OCI-M1 (cell line): ENCODE results near the gene KRTAP9-9.
"Not testable (repeated sequence)": the region's sequence is repeated elsewhere in the genome, so short reads cannot be mapped to it uniquely, and the experiment has no call there.

Experiments
- DNase-seq: peaks from one replicate; lab custom pipeline; 2025; lab: John Stamatoyannopoulos, UW

Gene KRTAP9-9

DNA sequence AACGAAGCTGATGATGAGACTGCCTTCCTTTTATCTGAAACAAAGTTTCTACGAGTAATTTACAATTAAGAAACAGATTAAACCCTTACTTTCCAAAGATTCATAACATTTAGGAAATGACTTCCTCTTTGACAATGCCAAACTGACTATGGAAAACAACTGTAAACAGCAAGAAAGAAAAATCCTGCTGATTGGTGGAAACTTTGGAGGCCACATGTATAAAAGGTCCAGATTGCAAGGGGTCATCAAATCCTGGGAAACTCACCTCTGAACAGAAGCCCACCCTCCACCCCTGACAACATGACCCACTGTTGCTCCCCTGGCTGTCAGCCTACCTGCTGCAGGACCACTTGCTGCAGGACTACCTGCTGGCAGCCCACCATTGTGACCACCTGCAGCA is 9.9 kb downstream of the KRTAP9-9 start, which contains the start of gene KRTAP9-6:
Gene KRTAP9-6 (plus strand): TSS at position 301 of the 400 bp plus-strand sequence. CDS start 0 bp downstream, at position 301.
- no peak for DNase-seq

DNA sequence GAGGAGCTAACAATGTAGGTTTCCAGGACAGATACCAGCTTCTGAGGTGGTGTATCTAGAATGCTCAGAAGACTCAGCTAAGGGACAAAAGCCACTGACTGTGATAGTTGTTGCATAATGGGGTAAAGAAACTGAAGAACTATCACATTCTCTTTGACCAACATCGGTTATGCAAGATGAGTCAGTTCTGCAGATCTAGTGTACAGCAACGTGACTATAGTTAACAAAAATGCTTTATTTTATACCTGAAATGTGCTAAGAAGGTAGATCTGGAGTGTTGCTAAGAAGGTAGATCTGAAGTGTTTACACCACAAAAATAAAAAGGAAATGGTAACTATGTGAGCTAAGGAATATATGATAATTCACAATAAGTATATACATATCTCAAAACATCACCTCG is 12.5 kb downstream of the KRTAP9-9 start:
- DNase-seq: no peak

- not testable (repeated sequence) for DNase-seq
Observed at GRCh38 chr17:41271323-41271722, 16.1 kb downstream of the KRTAP9-9 start.

DNA sequence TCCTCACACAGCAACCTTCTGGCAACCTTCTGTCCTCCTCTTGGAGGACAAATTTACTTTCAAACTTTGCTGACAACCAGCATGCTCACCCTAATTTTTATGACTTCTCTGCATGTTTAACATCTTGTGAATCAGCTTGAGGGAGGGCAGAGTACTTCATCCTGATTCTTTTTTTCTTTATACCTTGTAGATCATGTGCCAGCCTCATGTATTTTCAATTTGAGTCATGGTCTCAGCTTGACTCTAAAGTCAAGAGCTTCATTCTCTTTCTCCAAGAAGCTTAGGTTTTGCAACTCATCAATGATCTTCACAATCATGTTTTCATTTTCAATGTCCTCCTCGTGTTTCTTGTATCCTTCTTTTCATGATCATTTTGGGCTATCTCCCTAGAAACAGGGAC is 16.7 kb downstream of the KRTAP9-9 start:
- no peak for DNase-seq

DNA sequence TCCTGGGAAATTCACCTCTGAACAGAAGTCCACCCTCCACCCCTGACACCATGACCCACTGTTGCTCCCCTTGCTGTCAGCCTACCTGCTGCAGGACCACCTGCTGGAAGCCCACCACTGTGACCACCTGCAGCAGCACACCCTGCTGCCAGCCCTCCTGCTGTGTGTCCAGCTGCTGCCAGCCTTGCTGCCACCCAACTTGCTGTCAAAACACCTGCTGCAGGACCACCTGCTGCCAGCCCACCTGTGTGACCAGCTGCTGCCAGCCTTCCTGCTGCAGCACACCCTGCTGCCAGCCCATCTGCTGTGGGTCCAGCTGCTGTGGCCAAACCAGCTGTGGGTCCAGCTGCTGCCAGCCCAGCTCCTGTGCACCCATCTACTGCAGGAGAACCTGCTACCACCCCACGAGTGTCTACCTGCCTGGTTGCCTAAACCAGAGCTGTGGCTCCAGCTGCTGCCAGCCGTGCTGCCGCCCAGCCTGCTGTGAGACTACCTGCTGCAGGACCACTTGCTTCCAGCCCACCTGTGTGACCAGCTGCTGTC is 20.5 kb downstream of the KRTAP9-9 start, which contains the start of gene KRTAP9-7:
Gene KRTAP9-7 (plus strand): TSS at position 51 of the 543 bp plus-strand sequence. CDS start 0 bp downstream, at position 51.
- not testable (repeated sequence) for DNase-seq

DNA sequence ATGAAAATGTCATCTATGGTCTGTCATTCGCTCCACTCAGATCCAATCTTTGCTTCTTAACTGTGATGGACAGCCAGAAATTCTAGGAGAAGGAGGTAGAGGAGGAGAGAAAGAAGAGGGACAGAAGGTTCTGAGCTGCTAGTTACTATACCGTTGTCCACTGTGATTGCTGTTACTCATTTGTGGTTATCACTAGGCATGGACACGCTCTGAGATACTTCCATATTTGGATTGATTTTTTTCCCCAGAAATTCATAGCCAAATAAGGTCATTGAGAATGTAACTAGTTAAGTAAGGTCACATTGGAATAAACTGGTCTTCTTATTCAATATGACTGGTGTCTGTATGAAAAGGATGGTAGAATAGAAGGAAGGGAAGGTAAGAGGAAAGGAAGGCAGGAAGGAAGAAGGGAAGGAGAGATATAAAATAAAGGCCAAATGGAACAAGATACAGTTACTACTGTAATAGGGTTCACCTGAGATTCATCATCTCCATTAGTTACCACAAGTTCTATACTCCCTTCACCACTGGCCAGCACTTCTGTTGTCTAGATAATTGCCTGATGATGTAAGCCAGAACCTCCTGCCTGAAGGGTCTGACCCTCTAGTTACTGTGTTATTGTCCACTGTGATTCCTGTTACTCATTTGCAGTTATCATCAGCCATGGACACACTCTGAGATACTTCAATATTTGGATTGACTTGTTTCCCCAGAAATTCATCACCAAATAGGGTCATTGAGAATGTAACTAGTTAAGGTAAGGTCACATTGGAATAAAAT is 23.2 kb downstream of the KRTAP9-9 start:
- no peak for DNase-seq

DNA sequence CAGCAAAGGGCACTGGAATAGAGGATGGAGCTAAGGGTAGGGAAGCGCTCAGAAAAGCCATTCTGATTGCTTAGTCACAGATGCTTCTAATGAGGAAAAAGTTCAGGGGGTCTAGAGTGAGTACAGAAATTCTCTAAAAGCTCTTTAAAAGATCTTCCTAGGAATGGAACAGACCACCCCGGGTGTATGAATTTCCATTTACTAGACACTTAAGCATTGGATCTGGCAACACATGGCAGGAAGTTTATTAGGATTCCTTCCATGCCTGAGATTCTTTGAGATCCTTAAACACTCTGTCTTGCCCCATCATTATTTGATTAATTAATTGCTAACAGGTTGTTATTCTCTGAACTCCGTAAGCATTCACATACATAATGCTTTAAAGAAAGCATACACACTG is 28.9 kb downstream of the KRTAP9-9 start:
- no peak for DNase-seq

DNA sequence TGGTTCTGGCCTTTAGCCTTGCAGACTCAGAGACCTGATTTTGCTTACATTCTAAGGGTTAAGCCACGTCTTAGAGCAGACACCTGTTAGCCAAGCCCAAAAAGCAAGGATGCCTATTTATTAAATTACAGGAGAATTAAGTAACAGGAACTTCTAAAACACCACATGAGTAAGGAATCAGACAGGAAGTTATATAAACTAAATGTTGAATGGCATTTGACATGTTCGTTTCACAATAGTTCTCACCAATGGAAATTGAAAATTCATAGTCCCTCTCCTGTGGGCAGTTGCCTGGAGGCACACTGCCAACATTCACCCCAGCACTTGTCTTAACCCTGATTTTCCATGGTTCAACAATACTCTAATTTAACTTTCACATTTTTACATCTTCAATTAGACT is 29.4 kb downstream of the KRTAP9-9 start:
- DNase-seq: no peak

- no peak for DNase-seq
Observed at GRCh38 chr17:41287050-41287449, 31.9 kb downstream of the KRTAP9-9 start.

DNA sequence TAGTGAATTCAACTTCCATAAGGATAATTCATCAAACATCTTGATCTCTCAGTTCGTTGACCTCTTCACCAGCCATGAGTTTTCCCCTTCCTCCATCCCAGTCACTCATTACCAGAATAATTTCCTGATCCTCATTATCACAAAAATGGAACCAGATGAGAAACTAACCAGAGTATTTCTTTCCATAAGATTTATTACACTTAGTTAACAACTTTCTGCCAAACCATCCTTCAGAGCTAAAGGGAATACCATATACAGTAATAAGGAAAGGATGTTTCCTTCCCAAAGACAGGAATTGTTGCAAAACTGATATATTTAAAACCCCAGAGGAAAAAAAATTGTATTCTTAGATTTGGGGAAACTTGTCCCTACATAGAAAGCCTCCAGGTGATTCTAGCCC is 38.8 kb downstream of the KRTAP9-9 start:
- no peak for DNase-seq

DNA sequence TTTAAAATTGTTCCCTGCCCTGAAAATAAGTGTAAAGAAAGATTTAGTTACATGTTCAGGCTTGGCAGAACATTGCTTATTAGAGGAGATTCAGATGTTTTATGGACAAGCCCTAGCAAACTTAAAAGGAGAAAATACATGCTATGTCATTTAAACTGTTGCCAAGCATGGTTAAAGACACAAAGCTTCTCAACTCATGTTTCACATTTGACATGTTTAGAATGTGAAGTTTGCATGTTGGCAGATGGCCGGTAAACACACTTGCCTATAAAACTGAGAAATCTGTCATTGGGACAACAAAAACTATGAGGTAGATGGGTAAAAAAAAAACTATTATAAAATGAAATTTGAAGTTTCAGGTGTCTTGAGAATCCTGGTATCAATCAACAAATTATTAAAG is 41.7 kb downstream of the KRTAP9-9 start:
- no peak for DNase-seq

GRCh38 chr17:41298458-41299135 is 43.4 kb downstream of the KRTAP9-9 start:
- no peak for DNase-seq

GRCh38 chr17:41301204-41301790 is 46.1 kb downstream of the KRTAP9-9 start:
- no peak for DNase-seq

DNA sequence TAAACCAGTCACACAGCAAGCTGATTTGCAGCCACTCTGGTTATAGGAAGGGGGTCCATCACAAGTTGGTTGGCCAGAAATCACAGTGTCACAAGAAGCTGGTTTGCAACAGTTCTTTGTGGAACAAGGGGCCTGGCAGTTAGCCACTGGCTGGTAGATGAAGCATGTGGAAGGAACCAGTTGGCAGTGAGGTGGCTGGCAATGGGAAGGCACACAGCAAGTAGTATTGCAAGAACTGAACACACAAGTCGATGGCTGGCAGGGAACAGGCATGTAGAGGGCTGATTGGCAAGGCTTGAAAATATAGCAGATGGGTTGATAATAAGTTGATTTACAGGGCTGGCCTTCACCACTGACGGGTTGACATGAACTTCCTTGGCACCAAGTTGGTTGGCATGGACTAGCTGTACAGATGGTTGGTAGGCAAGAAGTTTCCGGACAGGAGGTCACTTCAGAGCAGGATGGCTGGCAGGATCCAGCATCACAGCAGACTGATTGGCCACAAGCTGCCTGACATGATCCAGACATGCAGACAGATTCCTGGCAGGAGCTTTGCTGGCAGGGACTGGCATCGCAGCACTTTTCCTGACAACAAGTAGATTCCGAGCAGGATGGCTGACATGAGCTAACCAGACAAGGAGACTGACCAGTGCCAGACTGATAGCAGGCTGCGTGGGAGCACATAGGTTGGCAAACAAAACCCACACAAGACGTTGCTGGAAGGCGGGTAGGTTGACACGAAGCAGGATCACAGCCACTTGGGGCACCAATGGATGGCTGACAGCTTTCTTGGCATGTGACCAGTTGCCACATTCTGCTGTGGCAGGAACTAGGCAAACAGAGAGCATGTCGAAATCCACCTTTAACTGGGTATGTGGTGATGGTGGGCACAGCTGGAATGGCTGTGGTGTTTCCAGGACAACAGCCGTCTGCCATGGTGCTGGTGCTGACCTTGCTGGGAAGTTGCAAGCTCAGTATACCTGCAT is 47.0 kb downstream of the KRTAP9-9 start, which contains the start of gene KRTAP29-1:
Gene KRTAP29-1 (minus strand): TSS at position 936 of the 986 bp plus-strand sequence. CDS start 0 bp downstream, at position 936.
- DNase-seq: no peak

DNA sequence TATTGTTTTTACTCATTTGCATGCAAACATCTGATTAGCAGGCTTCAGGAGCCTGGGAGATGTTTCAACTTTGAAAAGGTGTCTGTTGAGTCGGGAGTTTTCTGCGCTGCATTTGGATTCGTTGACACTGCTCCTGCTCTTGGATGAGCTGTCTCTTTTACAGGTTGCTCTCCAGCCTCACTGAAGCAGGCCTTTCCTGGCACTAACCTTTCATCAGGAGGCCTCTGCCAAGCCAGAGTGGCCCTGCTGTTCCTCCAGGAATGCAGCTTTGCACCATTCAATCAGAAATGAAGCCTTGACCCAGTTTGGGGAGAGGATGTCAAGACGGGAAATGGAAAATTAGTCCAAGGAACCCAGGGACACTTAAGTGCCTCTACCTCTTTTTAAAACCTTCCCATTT is 47.8 kb downstream of the KRTAP9-9 start:
- DNase-seq: no peak

- no peak for DNase-seq
Observed at GRCh38 chr17:41304091-41304490, 48.9 kb downstream of the KRTAP9-9 start.
